Activated CD8-positive, alpha-beta memory T cell treated with anti-CD3 and anti-CD28 coated beads for 36 hours (primary cell): ENCODE results near the gene PTPRCAP. TPM values are rescaled to one million over a fixed set of nuclear protein-coding genes. Genes with fewer than 3 reads are reported as not detected.

Experiments
- CTCF ChIA-PET: fragments of 350-600 bp; sonication (Branson Sonifier 250); formaldehyde crosslinking; loops from one replicate; lab custom pipeline; 2021; ENCODE audit warnings: antibody characterized with exemption; lab: Charles Lee
- POLR2A ChIA-PET: fragments of 350-600 bp; sonication (Branson Sonifier 250); formaldehyde crosslinking; loops from one replicate; lab custom pipeline; 2021; ENCODE audit warnings: antibody characterized with exemption; lab: Charles Lee
- total RNA-seq, 2 experiments: library from RNA; stranded (reverse); gene quantifications; one replicate each; pipeline ENCODE4 v1.2.3, GENCODE V29; 2021

Gene PTPRCAP
- total RNA-seq, 2 experiments from 2014 or later, result 147 to 151 TPM

DNA sequence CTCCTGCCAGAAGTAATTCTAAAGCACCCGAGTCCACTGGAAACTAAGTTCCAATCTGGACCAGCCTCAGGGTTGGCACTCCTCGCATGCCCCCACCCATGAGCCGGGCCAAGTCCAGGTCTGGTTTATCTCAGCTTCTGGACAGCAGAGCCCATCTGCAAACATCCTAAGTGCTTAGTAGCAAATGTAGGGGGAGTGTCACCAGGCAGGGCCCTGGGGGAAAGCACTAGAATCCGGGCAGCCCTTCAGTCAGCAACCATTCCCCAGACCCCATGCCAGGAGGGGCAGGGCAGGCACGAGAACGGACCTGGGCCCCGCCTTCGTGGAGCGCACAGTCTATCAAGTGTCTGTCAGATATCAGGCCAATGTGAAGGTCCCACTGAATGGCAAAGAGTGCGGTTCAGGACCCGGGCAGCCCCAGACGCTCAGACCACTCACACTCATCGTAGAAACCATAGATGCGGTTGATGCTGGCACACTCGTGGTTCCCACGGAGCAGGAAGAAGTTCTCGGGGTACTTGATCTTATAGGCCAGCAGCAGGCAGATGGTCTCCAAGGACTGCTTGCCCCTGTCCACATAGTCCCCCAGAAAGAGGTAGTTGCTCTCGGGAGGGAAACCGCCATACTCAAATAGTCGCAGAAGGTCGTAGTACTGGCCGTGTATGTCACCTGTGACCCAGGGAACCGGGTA lies 37.1 kb downstream of the PTPRCAP start:
- CTCF ChIA-PET, result interaction anchor here (0.6 to 2.8 kb wide), 16 partner anchors 9 to 871 kb away, joined by 3 to 16 read pairs (median 6); partner anchors contain the start of genes C11orf24, PITPNM1, PTPRCAP and RAD9A

DNA sequence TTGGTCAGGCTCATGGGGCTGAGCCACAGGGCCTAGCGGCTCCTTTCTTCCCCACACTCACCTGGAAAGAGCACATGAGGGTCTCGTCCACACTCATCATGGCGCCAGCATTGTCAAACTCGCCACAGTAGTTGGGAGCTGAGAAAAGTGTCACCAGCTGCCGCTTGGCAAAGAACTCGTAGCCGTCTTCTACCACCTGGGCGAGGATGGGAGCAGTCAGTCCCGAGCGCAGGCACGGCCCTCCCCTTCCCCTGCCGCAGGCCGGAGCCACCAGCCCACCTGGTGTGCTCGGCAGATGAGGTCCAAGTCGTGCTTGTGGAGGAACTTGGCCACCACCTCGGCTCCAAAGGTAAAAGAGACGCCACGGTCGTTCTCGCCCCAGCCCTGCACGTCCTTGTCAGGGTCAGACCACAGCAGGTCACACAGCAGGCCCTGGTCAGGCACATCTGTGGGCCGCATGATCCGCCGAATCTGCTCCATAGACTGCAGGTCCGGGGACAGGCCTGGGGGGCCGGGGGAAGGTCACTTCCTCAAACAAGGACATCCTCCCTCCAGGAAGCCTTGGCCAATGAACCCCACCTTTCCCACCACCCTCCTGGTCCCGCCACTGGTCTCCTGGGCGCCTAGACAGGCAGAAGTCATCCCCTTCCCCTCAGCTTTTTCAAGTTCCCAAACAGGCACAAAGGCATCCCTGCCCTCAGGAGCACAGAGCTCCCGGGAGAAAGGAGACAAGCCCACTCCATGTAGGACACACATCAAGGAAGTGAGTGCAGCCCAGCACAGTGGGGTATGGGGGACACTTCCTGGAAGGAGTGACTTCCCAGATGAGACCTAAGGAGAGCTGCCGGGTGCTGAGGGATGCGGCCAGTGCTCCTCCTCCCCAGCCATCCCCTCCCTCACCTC lies 38.6 kb downstream of the PTPRCAP start:
- ChIA-PET POLR2A (no interaction called here), CTCF (interaction anchor here (0.5 to 2.0 kb wide), 2 partner anchors 8 to 35 kb away, joined by 4 to 5 read pairs; no protein-coding TSS in a partner anchor)

More for the DNA sequence above, 37.1 kb downstream of the PTPRCAP start:
- POLR2A ChIA-PET, result interaction anchor here (1.0 to 3.2 kb wide), 8 partner anchors 9 to 86 kb away, joined by 3 to 26 read pairs (median 6); partner anchors contain the start of genes POLD4, PTPRCAP, RAD9A and TMEM134

DNA sequence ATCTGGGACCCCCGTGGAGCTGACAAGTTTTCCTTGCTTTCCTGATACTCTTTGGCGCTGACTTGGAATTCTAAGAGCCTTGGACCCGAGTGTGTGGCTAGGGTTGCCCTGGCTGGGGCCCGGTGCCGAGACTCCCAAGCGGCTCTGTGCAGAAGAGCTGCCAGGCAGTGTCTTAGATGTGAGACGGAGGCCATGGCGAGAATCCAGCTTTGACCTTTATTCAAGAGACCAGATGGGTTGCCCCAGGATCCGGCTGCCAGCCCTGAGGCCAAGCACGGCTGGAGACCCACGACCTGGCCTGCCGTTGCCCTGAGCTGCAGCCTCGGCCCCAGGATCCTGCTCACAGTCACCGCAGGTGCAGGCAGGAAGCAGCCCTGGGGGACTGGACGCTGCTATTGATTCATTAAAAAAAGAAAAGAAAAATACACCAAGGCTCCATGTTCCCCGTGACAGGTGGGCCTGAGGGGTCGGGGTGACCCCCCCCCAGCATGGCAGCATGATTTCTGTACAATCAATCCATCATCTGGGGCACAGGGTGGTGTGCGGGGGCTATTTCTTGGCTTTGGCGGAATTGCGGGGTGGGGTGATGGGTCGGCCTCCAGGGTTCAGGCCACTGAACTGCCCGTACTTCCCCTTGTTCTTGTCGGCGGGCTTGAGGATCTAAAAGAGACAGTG lies 39.4 kb downstream of the PTPRCAP start:
- ChIA-PET CTCF (interaction anchor here (0.5 to 2.0 kb wide), 3 partner anchors 9 to 53 kb away, joined by 3 to 5 read pairs (median 4); no protein-coding TSS in a partner anchor), POLR2A (interaction anchor here (1.3 to 1.4 kb wide), 2 partner anchors 10 to 40 kb away, joined by 3 to 5 read pairs; no protein-coding TSS in a partner anchor)

DNA sequence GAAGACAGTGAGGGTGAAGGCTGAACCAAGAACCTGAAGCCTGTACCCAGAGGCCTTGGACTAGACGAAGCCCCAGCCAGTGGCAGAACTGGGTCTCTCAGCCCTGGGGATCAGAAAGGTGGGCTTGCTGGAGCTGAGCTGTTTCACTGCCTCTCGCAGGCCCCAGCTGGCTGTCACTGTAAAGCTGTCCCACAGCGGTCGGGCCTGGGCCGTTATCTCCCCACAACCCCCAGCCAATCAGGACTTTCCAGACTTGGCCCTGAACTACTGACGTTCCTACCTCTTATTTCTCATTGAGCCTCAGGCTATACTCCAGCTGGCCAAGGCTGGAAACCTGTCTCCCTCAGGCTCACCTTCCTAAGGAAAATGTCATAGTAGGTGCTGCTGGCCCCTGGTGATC lies 39.9 kb downstream of the PTPRCAP start:
- POLR2A ChIA-PET, result interaction anchor here (1.3 to 1.4 kb wide), 2 partner anchors 10 to 41 kb away, joined by 3 to 5 read pairs; no protein-coding TSS in a partner anchor
- CTCF ChIA-PET, result interaction anchor here (0.7 to 2.0 kb wide), 3 partner anchors 10 to 52 kb away, joined by 3 to 5 read pairs (median 3); no protein-coding TSS in a partner anchor

GRCh38 chr11:67396587-67397389 lies 40.7 kb downstream of the PTPRCAP start:
- CTCF ChIA-PET, result interaction anchor here (0.6 to 1.6 kb wide), 4 partner anchors 10 to 45 kb away, joined by 3 to 9 read pairs (median 4); no protein-coding TSS in a partner anchor

GRCh38 chr11:67396259-67396581 lies 41.3 kb downstream of the PTPRCAP start:
- CTCF ChIA-PET, result interaction anchor here (0.9 to 1.6 kb wide), 2 partner anchors 14 to 45 kb away, joined by 5 to 9 read pairs; no protein-coding TSS in a partner anchor
- POLR2A ChIA-PET, result no interaction called here

More at GRCh38 chr11:67396587-67397389, 40.7 kb downstream of the PTPRCAP start:
- POLR2A ChIA-PET, result interaction anchor here (0.7 to 1.4 kb wide), 3 partner anchors 11 to 41 kb away, joined by 3 to 5 read pairs (median 3); no protein-coding TSS in a partner anchor

DNA sequence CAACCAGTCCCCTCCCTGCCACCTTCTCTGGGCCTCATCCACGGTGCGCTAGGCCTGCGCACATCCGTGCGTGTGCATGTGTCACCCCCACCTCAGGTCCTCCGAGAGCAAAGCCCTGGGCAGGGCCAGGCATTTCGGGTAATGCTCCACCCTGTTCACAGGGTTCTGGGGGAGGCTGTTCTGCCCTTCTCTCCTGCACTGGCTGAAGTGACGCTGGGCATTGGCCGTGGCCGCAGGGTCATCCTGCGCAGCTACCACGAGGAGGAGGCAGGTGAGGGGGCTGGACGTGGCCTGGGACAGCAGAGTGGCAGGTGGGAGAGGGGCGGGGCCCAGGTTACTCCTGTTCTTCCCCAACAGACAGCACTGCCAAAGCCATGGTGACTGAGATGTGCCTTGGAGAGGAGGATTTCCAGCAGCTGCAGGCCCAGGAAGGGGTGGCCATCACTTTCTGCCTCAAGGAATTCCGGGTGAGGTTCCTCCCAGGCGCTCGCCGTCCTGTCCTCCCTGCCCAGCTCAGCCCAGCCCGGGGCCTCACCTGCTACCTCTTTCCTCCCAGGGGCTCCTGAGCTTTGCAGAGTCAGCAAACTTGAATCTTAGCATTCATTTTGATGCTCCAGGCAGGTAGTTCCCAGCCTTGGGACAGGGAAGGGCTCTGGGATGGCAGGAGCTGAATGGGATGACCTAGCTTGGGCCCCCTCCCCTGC lies 41.8 kb downstream of the PTPRCAP start:
- CTCF ChIA-PET, result interaction anchor here (1.6 kb wide), 1 partner anchor 13 kb away, joined by 5 read pairs; no protein-coding TSS in a partner anchor
- POLR2A ChIA-PET, result interaction anchor here (0.9 kb wide), 1 partner anchor 9 kb away, joined by 5 read pairs; no protein-coding TSS in a partner anchor

DNA sequence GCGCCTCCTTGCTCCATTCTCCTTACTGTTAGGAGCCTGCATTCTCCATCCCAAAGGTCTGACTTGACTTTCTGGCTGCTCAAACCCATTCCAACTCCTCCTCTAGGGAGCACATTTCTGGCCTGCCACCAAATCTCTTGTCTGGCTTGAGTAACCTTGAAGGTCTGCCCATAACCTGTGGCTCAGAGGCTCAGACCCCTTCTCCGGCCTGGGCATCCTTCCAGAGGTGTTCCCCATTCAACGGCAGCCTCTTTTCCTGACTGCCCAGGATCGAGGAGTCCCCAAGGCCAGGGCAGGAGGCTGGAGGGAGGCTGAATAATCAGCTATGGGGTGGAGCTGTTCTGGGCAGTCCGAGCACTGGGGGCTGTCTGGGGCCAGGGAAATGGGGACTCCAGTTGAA lies 43.5 kb downstream of the PTPRCAP start:
- ChIA-PET CTCF (interaction anchor here (0.7 to 0.9 kb wide), 2 partner anchors 9 to 11 kb away, joined by 4 read pairs; partner anchors contain the start of gene TBC1D10C), POLR2A (no interaction called here)

- CTCF ChIA-PET, result interaction anchor here (0.7 to 2.3 kb wide), 4 partner anchors 8 to 75 kb away, joined by 4 to 10 read pairs (median 6); partner anchors contain the start of gene PPP1CA
- POLR2A ChIA-PET, result no interaction called here
Measured at GRCh38 chr11:67393437-67393836, 44.0 kb downstream of the PTPRCAP start.

DNA sequence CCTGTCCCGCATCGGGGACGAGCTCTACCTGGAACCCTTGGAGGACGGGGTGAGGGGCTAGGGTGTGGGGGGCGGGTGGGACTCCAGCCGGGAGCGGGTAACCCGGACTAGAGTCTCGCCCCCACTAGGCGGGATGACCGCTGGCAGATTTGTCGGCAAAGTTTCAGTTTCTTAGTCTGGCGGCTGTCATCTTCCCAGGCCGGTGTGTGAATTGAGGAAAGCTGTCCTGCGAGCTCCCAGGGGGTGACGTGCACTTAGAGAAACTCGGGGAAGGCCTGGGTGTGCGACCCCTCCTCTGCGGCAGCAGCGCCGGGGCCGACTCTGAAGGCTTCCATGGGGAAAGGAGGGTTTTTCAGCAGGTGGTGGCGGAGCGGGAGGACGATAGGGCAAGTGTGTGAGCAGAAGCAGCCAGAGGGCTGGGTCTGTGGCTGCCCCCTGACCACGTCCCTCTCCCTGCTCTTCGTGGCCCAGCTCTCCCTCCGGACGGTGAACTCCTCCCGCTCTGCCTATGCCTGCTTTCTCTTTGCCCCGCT lies 45.2 kb downstream of the PTPRCAP start:
- CTCF ChIA-PET, result interaction anchor here (0.9 to 4.0 kb wide), 12 partner anchors 9 to 130 kb away, joined by 3 to 24 read pairs (median 6); partner anchors contain the start of genes POLD4, PPP1CA and TBC1D10C

DNA sequence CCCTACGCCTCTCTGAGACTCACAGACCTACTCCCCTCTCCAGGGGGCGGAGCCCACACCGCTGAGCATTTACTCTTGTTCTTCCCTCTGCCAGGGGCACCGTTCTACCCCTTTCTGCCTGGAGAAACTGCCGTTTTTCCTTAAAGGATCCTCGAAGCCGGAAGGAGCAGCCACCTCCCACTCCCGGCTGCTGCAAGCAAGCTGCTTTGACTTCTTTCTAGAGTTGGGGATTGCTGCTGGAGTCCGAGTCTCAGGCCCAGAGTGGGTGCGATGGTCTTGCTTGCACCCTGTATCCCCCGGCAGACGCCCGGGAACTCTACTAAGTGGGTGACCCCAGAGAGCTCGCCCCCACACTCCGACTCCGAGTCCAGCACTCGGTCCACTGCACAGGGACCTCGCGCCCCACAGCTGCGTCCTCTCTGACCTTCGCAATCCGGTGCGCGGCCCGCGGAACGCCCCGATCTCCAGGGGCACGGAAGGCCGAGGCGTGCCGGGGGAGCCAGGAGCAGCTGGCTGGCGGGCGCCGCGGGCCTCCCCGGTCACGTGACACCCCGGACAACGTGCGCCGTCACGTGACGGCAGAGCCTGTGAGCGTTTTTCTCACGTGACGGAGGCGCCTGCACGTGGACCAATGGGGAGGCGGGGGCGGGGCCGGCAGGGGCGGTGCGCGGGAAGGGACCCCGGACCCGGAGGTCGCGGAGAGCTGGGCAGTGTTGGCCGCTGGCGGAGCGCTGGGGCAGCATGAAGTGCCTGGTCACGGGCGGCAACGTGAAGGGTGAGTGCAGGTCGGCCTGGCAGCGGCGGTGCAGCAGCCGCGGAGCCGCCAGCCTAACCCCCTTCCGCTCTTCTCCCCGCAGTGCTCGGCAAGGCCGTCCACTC lies 45.9 kb downstream of the PTPRCAP start, which contains the start of gene RAD9A:
RAD9A (plus strand) TSS at position 683 of the 879 bp plus-strand sequence; CDS start at position 742, 59 bp downstream.
- ChIA-PET CTCF (interaction anchor here (0.9 to 4.0 kb wide), 13 partner anchors 10 to 130 kb away, joined by 3 to 24 read pairs (median 7); partner anchors contain the start of genes POLD4, PPP1CA and TBC1D10C), POLR2A (interaction anchor here (0.6 to 2.4 kb wide), 8 partner anchors 9 to 96 kb away, joined by 3 to 26 read pairs (median 4); partner anchors contain the start of genes PPP1CA, PTPRCAP and TBC1D10C)

More for the DNA sequence above, 45.2 kb downstream of the PTPRCAP start:
- POLR2A ChIA-PET, result interaction anchor here (0.5 to 2.4 kb wide), 9 partner anchors 9 to 95 kb away, joined by 3 to 26 read pairs (median 4); partner anchors contain the start of genes PPP1CA, PTPRCAP and TBC1D10C

GRCh38 chr11:67390947-67391303 lies 46.6 kb downstream of the PTPRCAP start:
- CTCF ChIA-PET, result interaction anchor here (0.6 to 4.0 kb wide), 7 partner anchors 9 to 98 kb away, joined by 3 to 24 read pairs (median 7); partner anchors contain the start of genes POLD4 and PPP1CA
- POLR2A ChIA-PET, result interaction anchor here (0.7 to 2.4 kb wide), 4 partner anchors 10 to 96 kb away, joined by 8 to 26 read pairs (median 11); partner anchors contain the start of gene PPP1CA

- POLR2A ChIA-PET, result no interaction called here
- CTCF ChIA-PET, result interaction anchor here (1.0 to 4.0 kb wide), 10 partner anchors 9 to 72 kb away, joined by 3 to 24 read pairs (median 5); partner anchors contain the start of genes POLD4, PPP1CA, PTPRCAP and TBC1D10C
Measured at GRCh38 chr11:67389477-67389876, 48.0 kb downstream of the PTPRCAP start.

DNA sequence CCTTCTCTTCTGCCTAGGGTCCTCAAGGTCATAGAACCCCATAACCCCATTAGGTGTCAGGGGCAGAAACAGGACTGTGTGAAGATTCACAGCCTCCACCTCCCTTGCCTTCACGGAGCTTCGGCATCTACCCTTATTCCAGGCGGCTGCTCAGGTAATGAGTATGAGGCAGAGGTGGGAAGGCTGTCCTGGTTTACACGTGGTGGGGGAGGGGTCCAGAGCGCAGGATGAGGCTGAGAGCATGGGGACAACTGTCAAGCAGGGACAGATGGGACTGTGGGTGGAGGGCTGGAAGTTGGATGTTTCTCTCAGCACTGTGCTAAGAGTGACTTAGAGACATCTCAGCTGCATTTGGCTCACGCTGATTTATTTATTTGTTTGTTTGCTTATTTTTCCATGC lies 50.0 kb downstream of the PTPRCAP start:
- ChIA-PET POLR2A (no interaction called here), CTCF (interaction anchor here (0.7 to 19.8 kb wide), 5 partner anchors 14 to 89 kb away, joined by 3 to 601 read pairs (median 3); partner anchors contain the start of genes POLD4 and PPP1CA)
